D721Med (cell line): ENCODE results near the gene OR4D5.

Source experiments
- DNase-seq: peaks from one replicate; pipeline ENCODE4 v3.0.0; 2011; ENCODE audit warnings: low spot score; ENCODE audit not compliant: insufficient read length
- FAIRE-seq: peaks from 2 replicates; lab custom pipeline; 2011; peaks lifted over from hg19 to GRCh38; lab: Jason Lieb, UNC
- CTCF ChIP-seq: IDR thresholded peaks from 2 replicates; pipeline ENCODE4 v1.5.1; 2012; ENCODE audit warnings: mild to moderate bottlenecking, control low read depth; ENCODE audit not compliant: insufficient read depth; ENCODE audit errors: missing control alignments

OR4D5 gene

GRCh38 chr11:123976770-123977560 lies 37.5 kb downstream of the OR4D5 start:
- no peak for DNase-seq
- no peak for FAIRE-seq
- TF ChIP-seq CTCF, result no peak

- TF ChIP-seq CTCF, result no peak
- DNase-seq, result no peak
- FAIRE-seq, result no peak
Measured at GRCh38 chr11:123977731-123978347, 38.4 kb downstream of the OR4D5 start, which contains the start of gene OR10S1. TSS of gene OR10S1 (minus strand) at chr11:123977781. CDS start at chr11:123977664, 117 bp downstream.

- TF ChIP-seq CTCF, result no peak
- FAIRE-seq, result no peak
- no peak for DNase-seq
Measured at GRCh38 chr11:123979311-123979710, 39.9 kb downstream of the OR4D5 start.
